IPS DF 6.9 (cell line): ENCODE data around the gene NKD1.

Experiments
- DNase-seq: peaks from one replicate; pipeline ENCODE4 v3.0.0-alpha.2; 2013; ENCODE audit warnings: low read depth, low spot score
- H3K27ac ChIP-seq: one replicate; pipeline ENCODE4 v1.5.1; 2013; ENCODE audit warnings: low read length, control low read depth
- H3K27me3 ChIP-seq: 2 replicates; pipeline ENCODE4 v1.6.1; 2013; ENCODE audit warnings: mild to moderate bottlenecking, low read length; ENCODE audit not compliant: control insufficient read depth, insufficient read depth
- H3K36me3 ChIP-seq: 2 replicates; pipeline ENCODE4 v1.6.1; 2013; ENCODE audit warnings: low read length; ENCODE audit not compliant: control insufficient read depth, insufficient read depth
- H3K4me1 ChIP-seq: 2 replicates; pipeline ENCODE4 v1.6.1; 2013; ENCODE audit warnings: low read length; ENCODE audit not compliant: control insufficient read depth, insufficient read depth
- H3K4me3 ChIP-seq: 2 replicates; pipeline ENCODE4 v1.5.1; 2013; ENCODE audit warnings: mild to moderate bottlenecking, low read length
- H3K9me3 ChIP-seq: 2 replicates; pipeline ENCODE4 v1.6.1; 2013; ENCODE audit warnings: low read length, inconsistent platforms; ENCODE audit not compliant: control insufficient read depth, insufficient read depth
- WGBS: extraction: QIAGEN DNeasy Blood & Tissue Kit; methylation state at CpG from one replicate; pipeline ENCODE4 v1.1.7; 2013; ENCODE audit warnings: mixed read lengths, missing lambda C conversion rate; ENCODE audit not compliant: insufficient read length, insufficient coverage; 5-methylcytosine and 5-hydroxymethylcytosine counted together

The NKD1 gene

DNA sequence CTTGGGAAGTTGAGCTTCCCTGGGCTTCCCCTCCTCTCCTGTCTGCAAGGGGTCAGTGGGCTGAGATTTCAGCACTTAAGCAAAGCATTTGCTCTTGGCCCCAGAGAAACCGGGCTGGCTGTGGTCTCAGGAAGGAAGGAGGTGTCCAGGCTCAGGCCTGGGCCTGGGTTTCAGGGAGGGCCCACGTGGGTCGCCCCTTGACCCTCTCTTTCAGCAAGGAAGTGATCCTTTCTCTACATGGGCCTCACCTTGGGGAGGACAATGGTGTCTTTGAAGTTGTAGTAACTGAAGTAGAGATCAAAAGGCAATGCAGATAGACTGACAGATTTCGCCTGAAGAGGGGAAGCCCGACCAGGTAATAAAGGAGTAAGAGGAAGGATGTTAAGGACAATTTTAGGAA lies 147.9 kb downstream of the NKD1 start:
- H3K4me1 ChIP-seq = no peaks in the 10 kb centered on the region
- no peak overlapping the region for H3K4me3 ChIP-seq

DNA sequence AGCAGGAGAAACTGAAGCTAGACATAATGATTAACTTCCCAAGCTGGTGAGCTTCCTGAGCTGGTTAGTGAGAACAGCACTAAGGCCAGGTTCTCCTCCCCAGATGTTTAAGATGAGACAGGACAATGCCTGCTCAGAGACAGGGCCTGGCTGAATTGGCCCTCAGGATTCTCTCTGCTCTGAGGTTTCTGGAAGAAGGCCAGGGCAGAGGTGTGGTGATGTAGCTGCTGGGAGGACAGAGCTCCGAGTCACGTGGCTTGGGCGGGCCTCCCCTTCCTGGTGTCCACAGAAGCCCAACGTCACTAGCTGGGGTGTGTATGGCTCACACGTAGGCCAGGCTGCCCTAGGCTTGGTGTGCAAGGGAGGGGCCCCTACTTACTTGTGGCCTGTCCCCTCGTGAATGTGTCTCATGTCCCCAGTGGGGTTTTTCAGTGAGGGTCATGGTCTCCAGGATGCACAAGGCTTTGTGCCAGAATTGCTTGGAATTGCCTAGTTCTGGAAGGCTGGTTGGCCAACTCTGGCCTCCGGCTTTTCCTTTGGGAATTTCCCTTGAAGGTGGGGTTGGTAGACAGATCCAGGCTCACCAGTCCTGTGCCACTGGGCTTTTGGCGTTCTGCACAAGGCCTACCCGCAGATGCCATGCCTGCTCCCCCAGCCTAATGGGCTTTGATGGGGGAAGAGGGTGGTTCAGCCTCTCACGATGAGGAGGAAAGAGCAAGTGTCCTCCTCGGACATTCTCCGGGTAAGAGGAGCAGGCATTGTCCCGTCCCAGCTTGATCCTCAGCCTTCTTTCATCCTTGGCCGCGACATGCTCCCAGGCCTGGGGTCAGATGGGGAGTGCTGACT lies 148.6 kb downstream of the NKD1 start:
- Histone ChIP-seq H3K27ac (no peak overlapping the region), H3K4me3 (no peak overlapping the region), H3K27me3 (peaks cover 2% of the 10 kb centered on the region; the same call in 1 of the 2 replicates), H3K9me3 (no peaks in the 10 kb centered on the region), H3K36me3 (no peaks in the 10 kb centered on the region), H3K4me1 (no peaks in the 10 kb centered on the region)
- no CpG with 5 or more reads among the region's 15 CpGs for WGBS
- no peak for DNase-seq

More for the DNA sequence above, 147.9 kb downstream of the NKD1 start:
- DNase-seq = no peak
- H3K27ac ChIP-seq = no peak overlapping the region
- H3K36me3 ChIP-seq = no peaks in the 10 kb centered on the region
- H3K9me3 ChIP-seq = no peaks in the 10 kb centered on the region
- WGBS = no CpG with 5 or more reads among the region's 5 CpGs
- H3K27me3 ChIP-seq = peaks cover 2% of the 10 kb centered on the region; the same call in 1 of the 2 replicates

DNA sequence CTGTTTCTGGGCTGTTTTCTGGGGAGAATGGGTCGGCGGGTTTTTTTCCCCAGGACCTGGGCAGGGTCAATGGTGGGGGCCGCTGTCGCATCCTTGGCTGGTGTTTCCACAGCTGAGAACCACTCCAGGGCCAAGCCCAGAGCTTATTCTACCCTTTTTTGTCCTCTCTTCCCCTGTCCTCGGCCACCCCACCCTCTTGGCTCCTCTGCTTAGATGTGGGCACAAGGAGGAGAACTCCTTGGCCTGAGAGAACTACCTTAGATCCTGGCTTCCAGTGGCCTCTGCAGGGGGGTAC lies 149.2 kb downstream of the NKD1 start:
- H3K27ac ChIP-seq = no peak overlapping the region
- no peak for DNase-seq
- no peak overlapping the region for H3K4me3 ChIP-seq
- peaks cover 2% of the 10 kb centered on the region; the same call in 1 of the 2 replicates for H3K27me3 ChIP-seq
- no peaks in the 10 kb centered on the region for H3K36me3 ChIP-seq
- no peaks in the 10 kb centered on the region for H3K4me1 ChIP-seq
- no CpG with 5 or more reads among the region's 5 CpGs for WGBS
- H3K9me3 ChIP-seq = no peaks in the 10 kb centered on the region

DNA sequence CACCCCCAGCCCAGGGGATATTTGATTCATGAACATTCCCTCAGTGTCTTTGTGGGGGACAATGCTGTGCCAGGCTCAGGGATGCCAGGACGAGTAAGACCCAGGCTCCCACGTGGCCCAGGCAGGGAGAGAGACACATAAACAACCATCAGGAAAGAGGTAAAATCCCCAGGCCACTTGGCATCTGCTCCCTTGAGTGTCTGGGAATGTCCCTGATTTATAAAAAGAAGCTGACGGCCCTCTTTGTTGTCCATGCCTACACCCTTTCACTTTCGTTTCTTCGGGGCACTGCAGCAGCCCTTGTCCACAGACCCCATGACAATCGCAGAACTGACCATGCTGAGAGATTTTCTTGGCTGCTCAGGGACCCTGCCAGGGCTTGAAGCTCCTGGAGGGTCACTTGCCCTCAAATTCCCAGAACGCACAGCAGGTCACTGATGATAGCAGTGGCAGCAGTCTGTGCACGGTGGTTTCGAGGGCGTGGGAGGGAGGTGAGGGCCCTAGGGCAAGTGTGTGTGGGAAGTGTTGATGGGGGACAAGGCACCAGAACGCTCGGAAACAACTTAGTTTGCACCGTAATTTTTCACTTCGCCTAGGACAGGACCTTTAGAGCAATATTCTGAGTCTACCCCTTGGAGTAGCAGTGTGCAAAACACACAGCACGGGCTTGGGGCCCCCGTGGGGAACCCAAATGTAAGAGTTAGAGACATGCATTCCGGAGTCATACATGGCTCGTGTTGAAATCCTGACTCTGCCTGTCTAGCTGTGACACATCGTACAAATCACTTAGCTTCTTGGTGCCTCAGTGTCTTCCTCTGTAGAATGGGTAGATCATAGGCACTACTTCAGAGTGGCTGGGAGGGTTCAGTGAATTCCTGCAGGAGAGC lies 149.9 kb downstream of the NKD1 start:
- no peaks in the 10 kb centered on the region for H3K36me3 ChIP-seq
- H3K9me3 ChIP-seq = no peaks in the 10 kb centered on the region
- H3K4me3 ChIP-seq = no peak overlapping the region
- no CpG with 5 or more reads among the region's 19 CpGs for WGBS
- no peak for DNase-seq
- H3K27me3 ChIP-seq = peaks cover 2% of the 10 kb centered on the region; the same call in 1 of the 2 replicates
- no peaks in the 10 kb centered on the region for H3K4me1 ChIP-seq
- no peak overlapping the region for H3K27ac ChIP-seq
